ENCODE measurements around the gene TMEM273.

Gene TMEM273

DNA sequence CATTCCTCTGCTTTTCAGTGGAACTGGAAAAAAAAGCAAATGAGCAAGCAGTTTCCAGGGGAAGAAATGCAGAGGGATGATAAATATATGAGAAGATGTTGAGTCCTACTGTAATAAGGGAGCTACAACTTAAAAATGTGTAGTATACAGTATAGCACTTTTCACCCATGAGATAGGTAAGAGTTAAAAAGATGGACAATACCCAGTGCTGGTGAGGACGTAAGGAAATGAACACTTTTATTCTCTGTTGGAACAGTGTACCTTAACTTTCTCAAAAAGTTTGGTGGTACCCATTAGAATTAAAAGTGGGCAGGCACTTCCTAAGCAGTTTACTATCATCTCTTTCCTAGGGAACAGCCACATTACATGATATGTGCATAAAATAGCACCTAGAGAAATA lies 51.7 kb downstream of the TMEM273 start:
- DNase-seq = no peak

DNA sequence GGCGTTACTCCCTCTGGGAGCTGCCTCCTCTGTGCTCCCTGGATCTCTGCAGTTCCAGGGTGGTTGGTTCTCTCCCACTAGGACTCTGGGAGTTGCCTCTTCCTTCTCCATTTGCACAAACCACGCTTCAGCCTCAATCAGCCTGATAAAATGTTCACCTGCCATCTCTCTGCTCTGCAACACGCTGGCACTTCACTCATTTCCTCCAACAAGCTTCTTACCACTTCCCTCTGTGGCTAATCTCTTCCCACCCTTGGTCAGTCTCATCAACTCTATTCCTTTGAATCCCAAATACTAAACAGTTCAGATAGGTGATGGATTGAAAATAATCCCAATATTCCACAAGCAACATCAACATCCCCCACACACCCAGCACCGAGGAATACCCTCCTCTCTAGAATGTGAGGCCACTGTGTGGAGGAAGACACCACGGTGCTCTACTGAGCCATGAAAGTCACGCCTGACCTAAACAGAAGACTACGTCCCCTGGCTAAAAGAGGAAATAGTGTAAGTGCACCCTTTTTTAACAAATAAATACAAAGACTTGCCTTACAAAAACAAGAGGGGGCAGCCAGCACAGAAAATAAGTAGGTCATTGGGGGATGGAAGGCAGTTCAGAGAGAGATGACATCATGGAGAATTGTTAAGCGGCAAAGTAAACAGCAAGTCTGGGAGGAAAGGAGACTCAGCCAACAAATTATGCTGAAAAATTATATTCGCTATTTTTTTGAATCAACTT lies 52.4 kb downstream of the TMEM273 start:
- no peak for DNase-seq

DNA sequence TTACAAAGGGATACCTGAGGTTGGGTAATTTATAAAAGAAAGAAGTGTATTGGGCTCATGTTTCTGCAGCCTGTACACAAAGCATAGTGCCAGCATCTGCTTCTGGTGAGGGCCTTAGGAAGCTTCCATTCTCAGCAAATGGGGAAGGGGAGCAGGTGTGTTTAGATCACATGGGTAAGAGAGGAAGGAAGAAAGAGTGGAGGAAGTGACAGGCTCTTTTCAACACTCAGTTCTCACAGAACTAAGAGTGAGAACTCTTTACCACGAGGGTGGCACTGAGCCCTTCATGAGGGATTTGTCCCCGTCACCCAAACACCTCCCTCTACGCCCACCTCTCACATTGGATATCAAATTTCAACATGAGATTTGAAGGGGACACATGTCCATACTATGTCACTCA lies 53.9 kb downstream of the TMEM273 start:
- DNase-seq = no peak

DNA sequence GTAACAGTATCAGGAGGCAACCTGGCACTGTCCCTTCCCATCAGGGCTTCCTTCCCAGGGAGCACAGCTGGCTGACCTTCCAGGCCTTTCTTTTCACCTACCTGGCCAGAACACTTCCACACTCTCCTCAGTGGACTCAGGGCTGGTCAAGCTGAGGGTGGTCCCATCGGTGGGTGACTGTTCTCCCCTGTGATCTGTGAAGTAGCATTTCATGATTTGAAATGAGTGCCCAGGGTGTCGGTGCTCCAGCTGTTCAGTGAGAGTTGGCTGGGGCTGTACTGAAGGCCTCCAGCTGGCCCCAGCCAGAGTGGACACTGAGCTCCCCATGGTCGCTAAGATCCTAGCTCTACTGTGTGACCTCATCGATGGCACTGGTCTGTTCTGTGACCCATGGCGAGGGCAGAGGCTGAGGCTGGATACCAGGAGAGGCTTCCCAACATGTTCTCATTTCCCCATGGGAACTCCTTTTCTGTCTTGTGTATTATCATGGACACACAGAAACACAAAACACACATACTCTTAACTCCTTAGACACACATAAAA lies 54.4 kb downstream of the TMEM273 start, which contains the start of gene FAM170B:
Gene FAM170B, minus strand, starts transcription at position 316 of the 543 bp plus-strand sequence. Its CDS starts 103 bp downstream, at position 213.
- no peak for DNase-seq

DNA sequence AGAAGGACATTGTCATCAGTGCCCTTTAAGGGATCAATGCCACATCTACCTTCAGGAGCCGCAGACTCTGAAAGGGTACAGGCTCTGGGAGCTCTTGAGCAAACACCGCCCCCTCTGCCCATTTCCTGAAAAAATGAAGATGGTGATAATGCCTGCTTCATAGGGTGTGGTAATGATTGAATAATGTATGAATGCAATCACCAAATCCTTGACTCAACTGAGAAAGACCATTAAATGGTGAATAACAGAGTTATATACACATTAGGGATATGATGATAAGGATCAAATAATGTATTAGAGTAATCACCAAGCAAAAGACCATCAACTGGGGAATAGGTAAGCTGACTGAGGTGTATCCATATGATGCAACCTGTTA lies 55.8 kb downstream of the TMEM273 start:
- DNase-seq = no peak

DNA sequence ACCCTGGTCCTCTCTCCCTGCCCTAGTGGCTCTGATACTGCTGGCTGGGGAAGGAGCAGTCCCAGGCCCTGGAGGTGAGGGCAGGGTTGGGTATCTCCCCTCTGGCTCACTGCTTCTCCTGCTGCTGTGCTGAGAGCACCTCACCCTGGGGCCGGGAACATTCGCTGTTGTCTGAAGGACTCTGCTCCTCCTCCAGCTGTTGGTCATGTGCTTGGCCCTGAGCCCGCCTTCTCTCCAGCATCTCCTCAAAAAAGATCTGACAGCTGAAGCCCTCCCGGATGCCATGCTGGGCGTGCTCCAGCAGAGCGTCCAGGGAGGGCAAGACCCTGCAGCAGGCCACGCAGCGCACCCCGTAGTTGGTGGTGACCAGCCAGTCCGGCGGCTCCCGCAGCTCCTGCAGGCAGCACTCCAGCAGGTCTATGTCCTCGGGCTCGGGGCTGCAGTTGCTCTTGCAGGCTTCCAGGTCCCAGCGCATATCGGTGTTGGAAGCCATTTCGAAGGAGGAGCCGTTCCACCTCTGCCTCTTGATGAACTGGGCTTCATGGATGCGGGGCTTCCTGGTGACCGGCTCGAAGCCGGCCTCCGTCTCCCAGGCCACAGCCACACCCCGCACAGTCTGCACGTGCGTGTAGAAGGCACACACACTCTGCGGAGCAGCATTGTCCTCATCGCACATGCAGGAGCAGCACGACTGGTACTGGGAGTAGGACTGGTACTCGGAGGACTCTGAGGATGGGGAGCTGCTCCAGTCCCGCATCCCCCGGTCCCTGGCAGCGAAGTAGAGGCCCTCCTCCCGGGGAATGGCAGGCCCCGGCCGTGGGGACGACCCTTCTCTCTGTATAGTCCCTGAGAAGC lies 56.5 kb downstream of the TMEM273 start:
- DNase-seq = no peak

DNA sequence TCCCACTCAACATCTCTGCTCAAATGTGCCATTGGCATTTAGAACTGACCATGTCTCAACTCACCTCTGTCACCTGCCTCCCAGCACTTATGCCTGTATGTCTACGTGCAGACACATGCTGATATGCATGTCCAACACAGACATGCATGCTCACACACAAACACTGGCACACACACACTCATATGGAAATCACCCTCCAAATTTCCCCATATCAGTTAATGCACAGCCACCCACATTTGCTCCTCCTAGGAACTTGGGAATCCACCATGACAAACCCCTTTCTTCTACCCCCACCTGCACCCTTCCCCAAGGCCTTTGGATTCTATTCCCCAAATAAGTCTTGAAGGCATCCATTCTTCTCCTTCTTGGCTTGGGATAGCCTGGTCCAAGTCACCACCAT lies 58.8 kb downstream of the TMEM273 start:
- DNase-seq = no peak

DNA sequence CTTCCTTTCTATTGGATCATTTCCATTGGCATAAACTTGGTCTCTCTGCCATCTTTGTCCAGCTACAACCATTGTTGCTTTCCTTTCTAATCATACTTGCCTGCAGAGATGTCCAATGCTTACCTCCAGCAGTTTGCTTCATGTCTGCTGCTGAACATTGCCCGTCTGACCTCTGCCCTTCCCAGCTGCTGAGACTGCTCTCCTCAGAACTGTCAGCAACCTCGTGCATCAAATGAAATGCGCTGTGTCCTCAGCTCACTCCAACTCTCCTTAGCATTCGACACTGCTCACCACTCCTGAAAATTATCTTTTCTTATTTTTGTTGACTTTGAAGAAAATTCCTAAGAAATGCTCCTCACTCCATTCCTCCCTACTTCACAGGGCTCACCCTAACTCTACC lies 59.3 kb downstream of the TMEM273 start:
- no peak for DNase-seq

DNA sequence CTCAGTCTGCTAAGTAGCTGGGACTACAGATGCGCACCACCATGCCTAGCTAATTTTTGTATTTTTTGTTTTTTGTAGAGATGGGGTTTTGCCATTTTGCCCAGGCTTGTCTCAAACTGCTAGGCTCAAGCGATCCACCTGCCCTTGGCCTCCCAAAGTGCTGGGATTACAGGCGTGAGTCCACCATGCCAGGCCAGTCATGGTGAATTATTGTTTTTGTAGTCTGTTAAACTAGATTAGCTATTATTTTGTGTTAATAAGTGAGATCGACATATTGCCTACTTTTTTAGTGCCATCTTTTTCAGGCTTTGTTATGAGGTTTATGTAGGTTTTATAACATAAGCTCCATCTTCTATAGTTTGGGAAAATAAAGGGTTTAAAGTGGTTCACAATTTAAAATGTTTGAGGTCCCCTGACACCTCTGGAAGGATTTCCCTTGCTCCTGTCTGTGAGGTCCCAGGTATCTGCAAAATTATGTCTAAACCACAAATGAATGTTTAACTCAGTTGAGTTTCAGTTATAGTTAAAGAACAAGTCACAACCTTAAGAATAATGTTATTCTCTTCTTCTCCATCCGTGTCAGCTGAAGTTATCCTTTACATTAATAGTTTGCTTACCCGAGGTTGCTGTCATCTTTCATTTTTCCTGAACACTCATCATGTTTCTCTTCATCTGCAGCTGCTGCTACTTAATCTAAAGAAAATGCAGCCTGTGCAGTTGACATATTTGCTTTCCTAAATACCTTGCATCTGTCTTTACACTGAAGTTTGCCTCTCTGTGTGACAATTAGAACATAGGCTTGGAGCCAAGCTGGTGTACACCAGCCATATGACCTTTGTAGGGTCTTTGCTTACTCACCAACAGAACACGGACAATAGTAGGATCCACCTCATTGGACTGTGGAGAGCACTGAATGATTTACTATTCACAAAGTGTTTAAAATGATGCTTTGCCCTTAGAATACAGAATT lies 63.9 kb downstream of the TMEM273 start:
- no peak for DNase-seq

DNA sequence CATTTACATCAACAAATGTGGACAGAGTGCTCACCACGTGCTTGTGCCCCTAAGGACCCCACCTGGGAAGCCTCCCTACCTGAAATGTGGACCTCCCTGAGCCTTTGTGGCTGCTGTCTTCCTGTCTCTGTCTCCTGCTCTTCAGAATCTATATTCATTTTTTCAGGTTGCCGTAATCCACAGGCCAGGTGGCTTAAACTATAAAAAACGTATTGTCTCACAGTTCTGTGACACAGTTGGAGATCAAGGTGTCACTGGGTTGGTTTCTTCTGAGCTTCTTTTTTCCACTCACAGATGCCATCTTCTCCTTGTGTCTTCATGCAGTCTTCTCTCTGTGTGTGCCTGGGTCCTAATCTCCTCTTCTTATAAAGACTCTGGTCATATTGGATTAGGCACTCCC lies 67.3 kb downstream of the TMEM273 start:
- DNase-seq = no peak

DNA sequence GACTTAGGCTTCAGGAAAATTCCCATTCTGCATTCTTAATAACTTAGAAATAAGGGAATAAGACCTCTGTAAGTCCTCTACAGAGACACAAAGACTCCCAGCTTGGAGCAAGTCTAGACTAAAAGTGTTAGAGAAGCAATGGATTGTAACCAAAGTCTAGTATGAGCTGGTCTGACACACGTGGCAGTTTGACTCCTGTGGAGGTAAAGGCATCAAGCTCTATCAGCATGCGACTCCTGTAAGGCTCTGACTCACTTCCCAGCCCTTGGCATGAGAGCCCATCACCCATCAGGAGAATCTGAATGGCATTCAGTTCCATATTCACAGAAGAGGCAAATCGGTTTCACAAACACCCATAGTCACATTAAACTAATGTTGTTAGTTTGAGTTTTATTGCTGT lies 68.4 kb downstream of the TMEM273 start:
- no peak for DNase-seq

DNA sequence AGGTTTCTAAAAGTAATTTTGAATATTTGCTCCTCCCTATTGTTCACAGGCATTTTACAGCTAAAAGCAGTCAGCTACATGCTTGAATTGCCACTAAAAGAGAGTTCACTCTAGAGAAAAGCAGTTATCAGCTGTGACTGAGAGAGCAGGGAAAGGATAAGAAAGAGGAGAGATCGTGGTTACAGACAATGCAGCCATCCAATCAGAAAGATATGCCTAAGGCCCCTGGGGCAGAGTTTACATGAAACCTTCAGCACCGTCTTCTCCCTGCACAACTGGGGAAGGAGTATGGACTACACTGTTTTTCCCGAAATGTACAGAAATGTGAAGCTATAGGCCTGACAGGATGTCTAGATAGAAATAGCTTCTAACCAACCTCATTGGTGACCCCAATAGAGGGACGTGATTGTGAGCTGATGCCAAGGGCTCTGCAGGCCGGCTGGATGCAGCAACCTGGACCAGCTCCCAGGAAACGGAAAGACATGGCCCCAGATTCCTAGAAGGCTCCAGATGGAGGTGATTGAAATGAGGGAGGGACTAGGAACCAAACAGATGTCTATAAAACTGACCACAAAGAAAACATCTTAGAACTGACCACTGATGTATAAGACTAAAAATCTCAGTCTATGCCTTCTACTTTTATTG lies 69.6 kb downstream of the TMEM273 start:
- DNase-seq = no peak

DNA sequence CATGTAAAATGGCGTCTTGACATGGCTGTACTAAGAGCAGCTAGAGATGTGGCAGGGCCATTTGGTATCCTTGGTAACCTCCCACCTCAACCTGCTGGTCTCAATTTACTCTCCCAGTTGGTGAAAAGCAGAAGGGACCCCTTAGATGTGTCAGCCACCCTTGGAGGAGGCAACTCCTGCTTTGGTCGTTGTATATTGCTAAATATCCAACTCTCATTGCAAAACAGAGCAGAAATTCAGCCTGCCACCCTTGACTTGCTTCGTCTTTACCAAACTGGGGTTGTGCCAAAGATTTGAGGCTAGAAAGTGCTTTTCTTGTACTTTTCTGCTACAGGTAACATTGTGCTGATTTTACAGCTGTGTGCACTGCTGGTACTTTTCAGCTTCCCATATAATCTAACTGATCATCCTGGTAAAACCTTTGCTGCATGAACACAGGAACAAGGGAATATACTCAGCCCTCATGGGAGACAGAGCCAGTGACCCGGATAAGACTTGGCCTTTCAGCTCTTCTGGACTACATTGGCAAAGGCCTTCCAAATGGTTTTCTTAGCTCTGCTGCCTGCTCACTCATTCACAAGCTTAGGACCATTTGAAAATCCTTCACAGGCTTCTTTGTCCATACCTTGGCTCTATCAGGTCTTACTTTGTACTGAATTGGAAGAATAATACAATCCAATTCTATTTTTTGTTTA lies 70.7 kb downstream of the TMEM273 start:
- DNase-seq = no peak

DNA sequence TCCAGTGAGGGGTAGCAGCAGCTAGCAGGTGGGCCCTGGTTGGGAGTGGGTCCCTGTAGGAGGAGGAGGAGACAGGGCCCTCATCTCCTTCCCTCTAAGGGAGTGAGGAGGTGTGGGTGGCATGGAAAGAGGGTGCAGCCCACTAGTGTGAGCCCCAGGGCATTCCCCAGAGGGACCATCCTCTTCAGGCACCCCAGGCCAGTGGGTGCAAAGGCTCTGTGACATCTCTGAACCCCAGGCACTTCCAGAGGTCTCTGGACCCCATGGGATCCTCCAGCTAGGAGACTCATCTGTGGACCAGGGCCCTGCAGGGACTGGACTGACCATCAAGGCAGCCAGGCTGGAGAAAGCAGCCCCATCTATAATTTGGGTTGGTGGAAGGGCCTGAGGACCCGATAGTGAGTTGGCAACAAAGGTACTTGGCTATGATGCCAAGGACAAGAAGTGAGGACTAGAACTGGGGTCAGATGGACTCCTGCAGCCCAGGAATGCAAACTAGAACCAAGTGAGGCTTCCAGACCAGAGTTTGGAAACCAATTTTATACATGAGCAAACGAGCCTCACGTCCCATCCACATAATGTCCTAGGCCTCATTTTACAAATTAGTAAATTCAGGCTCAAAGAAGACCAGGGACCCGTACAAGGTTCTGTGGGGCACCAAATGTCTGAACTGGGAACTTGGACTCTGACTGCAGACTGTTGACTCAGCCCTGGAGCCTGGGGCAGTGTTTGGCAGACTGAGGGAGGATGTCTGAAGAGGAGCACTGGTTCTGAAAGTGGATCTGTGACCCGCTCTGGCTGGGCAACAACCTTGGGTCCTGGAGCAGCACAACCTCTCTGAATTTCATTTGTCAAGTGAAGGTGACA lies 71.4 kb downstream of the TMEM273 start:
- DNase-seq = no peak

DNA sequence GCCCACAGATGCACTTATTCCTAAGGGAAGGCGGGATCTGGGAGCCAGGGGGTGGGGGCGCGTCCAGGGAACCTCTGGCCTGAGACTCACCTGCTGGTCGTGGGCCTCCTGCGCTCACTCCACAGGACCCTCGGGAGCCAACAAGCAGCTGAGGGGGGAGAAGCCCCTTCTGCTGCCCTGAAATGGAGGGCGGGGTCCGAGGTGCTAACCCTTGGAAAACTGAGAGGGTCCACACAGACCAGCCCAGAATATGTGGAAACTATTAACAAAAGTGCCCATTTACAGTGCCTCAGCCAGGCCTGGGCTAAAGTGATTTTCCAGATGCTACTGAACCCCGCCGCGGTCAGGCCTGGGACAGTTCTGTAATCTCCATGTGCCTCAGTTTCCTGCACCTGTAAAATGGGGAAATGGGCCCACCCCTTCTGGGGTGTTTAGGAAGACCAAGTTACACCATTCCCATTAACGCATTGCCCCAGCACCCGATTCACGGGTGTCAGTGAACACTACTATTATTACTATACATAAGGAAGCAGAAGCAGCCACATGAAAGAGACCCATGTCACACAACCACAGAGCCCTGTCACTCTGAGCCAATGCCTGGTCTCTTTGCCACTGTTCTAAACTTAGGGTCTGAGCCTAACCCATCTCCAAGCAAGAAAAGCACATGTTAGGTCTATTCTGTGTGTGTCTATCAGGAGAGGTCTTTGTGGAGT lies 72.2 kb downstream of the TMEM273 start:
- DNase-seq = no peak

DNA sequence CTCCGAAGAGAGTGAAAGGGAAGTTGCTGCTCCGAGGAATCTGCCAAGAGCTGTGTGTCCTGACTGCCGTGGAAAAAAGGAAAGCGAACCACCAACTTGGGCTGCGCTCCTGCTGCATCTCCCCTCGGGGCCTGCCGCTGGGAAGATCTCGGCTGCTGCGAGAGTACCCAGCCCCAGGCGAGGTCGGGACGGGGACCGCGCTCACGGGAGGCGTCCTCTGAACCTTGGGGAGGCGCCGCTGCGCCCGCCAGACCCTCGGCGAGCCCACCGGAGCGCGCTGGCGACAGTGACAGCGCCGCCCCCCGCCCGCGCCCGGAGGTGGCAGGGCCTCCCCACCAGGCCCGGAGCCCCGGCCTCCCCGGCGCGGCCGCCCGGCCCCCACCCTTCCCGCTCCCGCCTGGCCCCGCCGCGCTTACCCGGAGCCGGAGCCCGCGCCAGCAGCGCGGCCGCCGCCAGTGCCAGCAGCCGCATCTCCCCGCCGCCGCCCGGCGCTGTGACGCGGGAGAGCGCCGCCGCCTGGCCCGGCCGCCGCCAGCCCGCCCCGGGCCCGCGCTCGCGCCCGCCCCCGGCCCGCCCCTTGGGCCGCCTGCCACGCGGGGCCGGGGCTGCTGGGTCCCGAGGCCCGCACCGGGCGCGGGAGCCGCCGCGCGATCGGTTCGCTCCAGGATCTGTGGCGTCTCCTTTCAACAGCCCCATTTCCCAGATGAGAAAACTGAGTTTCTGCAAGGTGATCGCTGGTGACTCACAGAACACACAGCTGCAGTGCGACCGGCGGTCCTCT lies 73.0 kb downstream of the TMEM273 start, which contains the start of gene VSTM4:
Gene VSTM4, minus strand, starts transcription at position 508 of the 781 bp plus-strand sequence. Its CDS starts 37 bp downstream, at position 471.
- DNase-seq = no peak

DNA sequence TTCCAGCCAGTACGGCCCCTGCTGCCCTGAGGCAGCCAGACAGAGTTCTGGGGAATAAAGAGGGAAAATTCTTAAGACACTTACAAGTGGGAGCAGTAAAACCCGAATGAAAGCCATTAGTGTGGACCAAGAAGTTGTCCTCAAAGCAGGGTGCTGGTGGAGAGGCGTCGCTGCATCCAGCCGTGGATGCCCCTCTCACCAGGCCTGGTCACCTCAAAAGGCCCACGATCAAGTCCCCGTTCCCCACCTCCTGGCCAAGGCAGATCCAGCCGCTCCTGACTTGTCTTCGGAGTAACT lies 73.5 kb downstream of the TMEM273 start:
- no peak for DNase-seq

DNA sequence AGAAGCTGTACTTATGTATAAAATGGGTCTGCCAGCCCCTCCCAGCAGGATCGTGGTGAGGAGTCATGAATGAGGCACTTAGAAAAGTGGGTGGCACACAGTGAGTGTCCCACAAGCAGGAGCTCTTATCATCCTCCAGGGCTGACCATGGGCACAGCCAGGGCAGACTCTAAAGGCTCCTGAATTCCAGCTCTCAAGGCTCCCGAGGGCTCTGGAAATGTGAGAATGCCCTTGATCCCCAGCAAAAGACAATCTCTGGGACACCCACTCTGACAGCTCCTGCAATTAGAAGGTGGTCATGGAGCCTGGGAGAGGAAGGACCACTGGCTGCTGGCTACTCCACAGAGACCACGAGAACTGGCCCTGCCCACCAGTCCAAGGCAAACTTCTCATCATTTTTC lies 74.5 kb downstream of the TMEM273 start:
- DNase-seq = no peak

DNA sequence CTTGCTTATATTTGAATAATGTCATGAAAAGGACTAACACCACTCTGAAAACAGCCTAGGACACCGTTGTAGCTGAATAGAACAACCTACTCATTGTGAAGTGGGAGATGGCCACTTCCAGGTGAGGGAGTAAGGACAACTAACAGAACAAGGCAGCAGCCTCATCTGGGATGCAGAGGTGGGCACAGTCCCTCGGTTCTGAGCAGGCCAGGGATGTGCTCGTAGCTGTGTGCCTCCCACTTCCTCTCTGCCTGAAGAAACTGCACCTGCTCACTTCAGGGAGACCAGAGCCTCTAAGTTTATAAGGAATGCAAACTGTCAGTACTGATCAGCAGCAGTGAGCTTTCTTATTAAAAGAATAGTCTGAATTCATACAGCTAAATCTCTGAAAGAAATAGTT lies 75.3 kb downstream of the TMEM273 start:
- no peak for DNase-seq
